Upper lobe of right lung (tissue), 1 donor: ENCODE measurements around the gene NTNG1. TPM values are rescaled to one million over a fixed set of nuclear protein-coding genes. Genes with fewer than 3 reads are reported as not detected.

ENCODE experiments used
- ATAC-seq: fragments of 200-7000 bp; cut with Tn5 transposase; one replicate; pipeline ENCODE4 v1.9.1; 2020; ENCODE audit warnings: mild to moderate bottlenecking, moderate library complexity
- DNase-seq: peaks from one replicate; pipeline ENCODE4 v3.0.0-alpha.2; 2020
- H3K27ac ChIP-seq: fragments of 200-600 bp; one replicate; pipeline ENCODE4 v1.8.0; 2022
- H3K27me3 ChIP-seq: fragments of 200-600 bp; one replicate; pipeline ENCODE4 v1.8.0; 2022; ENCODE audit warnings: mild to moderate bottlenecking
- H3K36me3 ChIP-seq: fragments of 200-600 bp; one replicate; pipeline ENCODE4 v1.8.0; 2022
- H3K4me1 ChIP-seq: fragments of 200-600 bp; one replicate; pipeline ENCODE4 v1.8.0; 2022
- H3K4me3 ChIP-seq: fragments of 200-600 bp; one replicate; pipeline ENCODE4 v1.8.0; 2022; ENCODE audit warnings: mild to moderate bottlenecking
- H3K9me3 ChIP-seq: fragments of 200-600 bp; one replicate; pipeline ENCODE4 v1.8.0; 2022
- CTCF ChIP-seq: fragments of 200-600 bp; IDR thresholded peaks from one replicate; pipeline ENCODE4 v1.8.0; 2022; ENCODE audit warnings: antibody characterized with exemption
- intact Hi-C: fragments of 100-400 bp; cut with DNase I; formaldehyde crosslinking; loops from one replicate; pipeline ENCODE4 v1.11.0; 2022
- total RNA-seq: library from RNA; stranded (reverse); fragmentation: NEBNext Ultra II Directional; extraction: Animal tissue kit (Norgen Biotek cat#: 25700); gene quantifications from one replicate; pipeline ENCODE4 v1.2.1, GENCODE V29; 2021
- donor health status: DM: no; HTN: yes; CAD: no; lungs with severe emphysema.

Gene NTNG1
- total RNA-seq, 1 donor from 2014 or later = 12.6 TPM

DNA sequence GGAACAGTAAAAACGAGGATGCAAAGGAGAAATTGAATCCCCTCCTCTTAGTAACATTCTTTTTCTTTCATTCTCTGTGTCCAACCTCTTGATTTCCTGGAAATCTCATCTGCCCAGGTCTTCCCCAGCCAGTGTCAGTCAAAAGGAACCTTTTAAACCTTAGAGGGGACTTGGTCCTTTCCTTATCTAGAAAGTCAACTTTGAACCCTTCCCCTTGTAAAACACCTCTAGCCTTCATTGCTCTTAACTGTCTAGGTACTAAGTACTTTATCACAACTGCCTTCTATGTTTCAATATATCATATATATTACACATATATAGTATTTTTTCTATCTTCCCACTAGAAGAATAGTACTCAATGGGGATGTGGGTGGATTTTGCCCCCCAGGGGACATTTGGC lies 282.1 kb downstream of the NTNG1 start:
- no peaks in the 10 kb centered on the region for H3K9me3 ChIP-seq
- no peak for DNase-seq
- H3K27ac ChIP-seq = no peak overlapping the region
- no peak overlapping the region for H3K4me3 ChIP-seq
- no peaks in the 10 kb centered on the region for H3K27me3 ChIP-seq
- intact Hi-C loops = no loop called here
- no peak for ATAC-seq
- no peak for TF ChIP-seq CTCF
- no peaks in the 10 kb centered on the region for H3K4me1 ChIP-seq
- H3K36me3 ChIP-seq = no peaks in the 10 kb centered on the region

DNA sequence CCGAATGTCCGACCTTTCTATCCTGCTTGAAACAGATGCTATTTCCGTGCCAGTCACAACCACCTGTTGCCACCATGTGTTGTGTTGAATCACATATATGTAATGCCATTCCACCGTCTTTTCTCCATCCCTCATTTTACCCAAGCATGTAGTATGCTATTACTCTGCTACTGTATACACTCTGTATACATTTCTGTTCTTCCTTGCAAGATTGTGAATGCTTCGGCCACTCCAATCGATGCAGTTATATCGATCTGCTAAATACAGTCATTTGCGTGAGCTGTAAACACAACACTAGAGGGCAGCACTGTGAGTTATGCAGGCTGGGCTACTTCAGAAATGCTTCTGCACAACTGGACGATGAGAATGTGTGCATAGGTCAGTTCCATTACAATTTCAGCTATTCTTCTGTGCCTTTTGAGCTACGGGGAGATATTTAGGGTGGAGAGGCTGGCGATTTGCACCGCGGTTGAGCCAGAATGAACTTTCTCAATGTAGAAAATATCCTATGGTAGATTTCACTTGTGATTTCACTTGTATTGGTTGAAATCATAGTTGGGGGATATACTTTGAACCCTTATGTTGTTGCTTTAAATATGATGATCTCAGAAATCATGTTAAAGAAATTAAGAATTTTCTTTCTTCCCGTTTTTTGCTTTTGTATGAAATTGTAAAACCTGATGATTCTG lies 289.8 kb downstream of the NTNG1 start:
- Histone ChIP-seq H3K27me3 (no peaks in the 10 kb centered on the region), H3K27ac (no peak overlapping the region), H3K9me3 (no peaks in the 10 kb centered on the region), H3K4me3 (no peak overlapping the region), H3K36me3 (no peaks in the 10 kb centered on the region), H3K4me1 (no peaks in the 10 kb centered on the region)
- peak; percentile 63 for TF ChIP-seq CTCF
- DNase-seq (no peak), ATAC-seq (peak; percentile 87)
- intact Hi-C loops = no loop called here

DNA sequence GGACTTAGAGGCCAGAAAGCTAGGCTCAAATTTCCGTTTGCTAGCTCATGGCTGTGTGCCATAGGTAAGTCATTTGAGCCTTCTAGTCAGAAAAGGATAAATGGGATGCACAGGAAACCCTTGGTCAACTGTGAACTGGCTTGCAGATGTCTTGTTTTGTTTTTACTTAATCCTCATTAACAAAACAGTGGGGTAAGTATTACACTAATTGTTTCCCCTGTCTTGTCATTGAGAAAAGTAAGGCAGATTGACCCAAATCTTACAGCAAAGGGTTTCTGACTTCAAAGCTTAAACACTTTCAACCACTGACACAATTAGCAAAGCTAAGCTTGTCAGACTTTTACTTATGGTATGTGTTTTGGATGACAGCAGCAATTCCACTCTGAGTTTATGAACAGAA lies 291.3 kb downstream of the NTNG1 start:
- no peak overlapping the region for H3K27ac ChIP-seq
- H3K27me3 ChIP-seq = no peaks in the 10 kb centered on the region
- TF ChIP-seq CTCF = no peak
- intact Hi-C loops = no loop called here
- no peaks in the 10 kb centered on the region for H3K36me3 ChIP-seq
- DNase-seq = no peak
- no peak for ATAC-seq
- no peaks in the 10 kb centered on the region for H3K9me3 ChIP-seq
- H3K4me3 ChIP-seq = no peak overlapping the region
- no peaks in the 10 kb centered on the region for H3K4me1 ChIP-seq

DNA sequence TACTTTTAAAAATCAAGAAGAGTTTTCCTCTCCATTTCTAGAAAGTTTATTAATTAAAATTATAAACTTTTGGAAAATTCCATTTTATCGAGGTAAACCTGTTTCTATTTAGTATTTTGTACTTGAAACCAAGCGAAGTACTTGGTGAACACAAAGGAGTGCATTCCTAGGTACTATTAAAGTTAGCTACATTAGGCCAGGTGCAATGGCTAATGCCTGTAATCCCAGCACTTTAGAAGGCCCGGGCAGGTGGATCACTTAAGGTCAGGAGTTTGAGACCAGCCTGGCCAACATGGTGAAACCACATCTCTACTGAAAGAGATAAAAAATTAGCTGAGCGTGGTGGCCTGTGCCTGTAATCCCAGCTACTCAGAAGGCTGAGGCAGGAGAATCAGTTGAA lies 292.2 kb downstream of the NTNG1 start:
- no peak for DNase-seq
- Histone ChIP-seq H3K4me3 (no peak overlapping the region), H3K27me3 (no peaks in the 10 kb centered on the region), H3K4me1 (no peaks in the 10 kb centered on the region), H3K27ac (no peak overlapping the region), H3K36me3 (no peaks in the 10 kb centered on the region), H3K9me3 (no peaks in the 10 kb centered on the region)
- ATAC-seq = no peak
- intact Hi-C loops = no loop called here
- TF ChIP-seq CTCF = no peak

GRCh38 chr1:107433635-107434360 lies 293.0 kb downstream of the NTNG1 start:
- Histone ChIP-seq H3K9me3 (no peaks in the 10 kb centered on the region), H3K4me1 (no peaks in the 10 kb centered on the region), H3K4me3 (no peak overlapping the region), H3K27me3 (no peaks in the 10 kb centered on the region), H3K27ac (no peak overlapping the region), H3K36me3 (no peaks in the 10 kb centered on the region)
- no peak for TF ChIP-seq CTCF
- no peak for DNase-seq
- intact Hi-C loops = no loop called here
- no peak for ATAC-seq
